HEK293 (cell line): Measurements from ENCODE around the gene RAP2B.
"Not testable (repeated sequence)": the region's sequence is repeated elsewhere in the genome, so short reads cannot be mapped to it uniquely, and the experiment has no call there.

Experiments used
- CTCF ChIP-seq: fragments of 450-650 bp; formaldehyde crosslinking; IDR thresholded peaks from 2 replicates; pipeline ENCODE4 v1.5.1; 2016; ENCODE audit warnings: missing biosample characterization, missing genetic modification characterization
- KLF7 ChIP-seq: fragments of 450-650 bp; formaldehyde crosslinking; IDR thresholded peaks from 2 replicates; pipeline ENCODE4 v1.5.1; 2016; ENCODE audit warnings: missing biosample characterization, missing genetic modification characterization, borderline replicate concordance
- MEIS1 ChIP-seq: sonication (generic); formaldehyde crosslinking; IDR thresholded peaks from 2 replicates; pipeline ENCODE4 v1.8.1; 2022; ENCODE audit warnings: missing genetic modification reagents, mild to moderate bottlenecking, borderline replicate concordance
- REST ChIP-seq: fragments of 450-650 bp; formaldehyde crosslinking; IDR thresholded peaks from 2 replicates; pipeline ENCODE4 v1.5.1; 2016; ENCODE audit warnings: missing biosample characterization, missing genetic modification characterization
- ZBTB49 ChIP-seq: fragments of 450-650 bp; formaldehyde crosslinking; IDR thresholded peaks from 2 replicates; pipeline ENCODE4 v1.5.1; 2016; ENCODE audit warnings: missing biosample characterization, missing genetic modification characterization, low read depth
- ZFP3 ChIP-seq: fragments of 450-650 bp; formaldehyde crosslinking; IDR thresholded peaks from 2 replicates; pipeline ENCODE4 v1.5.1; 2016; ENCODE audit warnings: low read depth, missing biosample characterization, missing genetic modification characterization
- ZNF302 ChIP-seq: fragments of 450-650 bp; formaldehyde crosslinking; IDR thresholded peaks from 2 replicates; pipeline ENCODE4 v1.5.1; 2016; ENCODE audit warnings: missing biosample characterization, missing genetic modification characterization, low read depth
- ZNF362 ChIP-seq: fragments of 450-650 bp; formaldehyde crosslinking; IDR thresholded peaks from 2 replicates; pipeline ENCODE4 v1.5.1; 2016; ENCODE audit warnings: missing biosample characterization, missing genetic modification characterization
- ZNF544 ChIP-seq: fragments of 450-650 bp; formaldehyde crosslinking; IDR thresholded peaks from 2 replicates; pipeline ENCODE4 v1.5.0; 2017; ENCODE audit warnings: missing biosample characterization, missing genetic modification characterization
- ZNF768 ChIP-seq: fragments of 450-650 bp; formaldehyde crosslinking; IDR thresholded peaks from 2 replicates; pipeline ENCODE4 v1.5.1; 2018; ENCODE audit warnings: missing biosample characterization, mild to moderate bottlenecking, missing genetic modification characterization
- ZSCAN18 ChIP-seq: fragments of 450-650 bp; formaldehyde crosslinking; IDR thresholded peaks from 2 replicates; pipeline ENCODE4 v1.5.1; 2016; ENCODE audit warnings: missing biosample characterization, missing genetic modification characterization

- TF ChIP-seq ZBTB49 (tag by site-specific recombination); ZNF362 (tag by site-specific recombination); ZNF302 (tag by site-specific recombination); ZSCAN18; CTCF (tag by site-specific recombination); MEIS1 (CRISPR knock-in tag); REST; KLF7 (tag by site-specific recombination); ZFP3 (tag by site-specific recombination); ZNF768; ZNF544 (tag by site-specific recombination): not testable (repeated sequence)
Observed at GRCh38 chr3:153155786-153156185, 6.2 kb upstream of the RAP2B start.
